ENCODE measurements around the gene RASSF5. TPM values are rescaled to one million over a fixed set of nuclear protein-coding genes. Genes with fewer than 3 reads are reported as not detected.

RASSF5 gene
- total and polyA plus RNA-seq, 3 donors from 2014 or later, result 4.3 to 8.4 (median 5.9) TPM

DNA sequence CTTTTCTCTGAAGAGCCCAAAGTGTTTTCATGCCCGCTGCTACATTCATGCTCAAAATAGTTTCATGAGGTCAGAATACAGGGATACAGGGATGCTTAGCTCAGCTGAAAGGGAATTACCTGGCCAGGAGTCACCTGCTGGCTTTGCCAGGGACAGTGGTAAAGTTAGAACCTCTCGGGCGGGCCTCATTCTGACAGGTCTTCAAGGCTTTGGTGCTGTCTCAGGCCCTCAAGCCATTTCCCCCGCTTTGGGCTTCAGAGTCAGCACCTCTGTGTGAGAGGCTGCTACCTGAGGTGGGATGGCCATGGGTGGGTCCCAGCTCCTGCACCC is 5.5 kb downstream of the RASSF5 start:
- no peak overlapping the region for H3K4me3 ChIP-seq
- H3K9me3 ChIP-seq, result no peaks in the 10 kb centered on the region
- no peaks in the 10 kb centered on the region for H3K36me3 ChIP-seq (ENCODE audit: low read depth, missing control alignments)
- H3K27me3 ChIP-seq, result no peaks in the 10 kb centered on the region
- peaks cover 23% of the 10 kb centered on the region for H3K4me1 ChIP-seq
- TF ChIP-seq, protein P1, sequence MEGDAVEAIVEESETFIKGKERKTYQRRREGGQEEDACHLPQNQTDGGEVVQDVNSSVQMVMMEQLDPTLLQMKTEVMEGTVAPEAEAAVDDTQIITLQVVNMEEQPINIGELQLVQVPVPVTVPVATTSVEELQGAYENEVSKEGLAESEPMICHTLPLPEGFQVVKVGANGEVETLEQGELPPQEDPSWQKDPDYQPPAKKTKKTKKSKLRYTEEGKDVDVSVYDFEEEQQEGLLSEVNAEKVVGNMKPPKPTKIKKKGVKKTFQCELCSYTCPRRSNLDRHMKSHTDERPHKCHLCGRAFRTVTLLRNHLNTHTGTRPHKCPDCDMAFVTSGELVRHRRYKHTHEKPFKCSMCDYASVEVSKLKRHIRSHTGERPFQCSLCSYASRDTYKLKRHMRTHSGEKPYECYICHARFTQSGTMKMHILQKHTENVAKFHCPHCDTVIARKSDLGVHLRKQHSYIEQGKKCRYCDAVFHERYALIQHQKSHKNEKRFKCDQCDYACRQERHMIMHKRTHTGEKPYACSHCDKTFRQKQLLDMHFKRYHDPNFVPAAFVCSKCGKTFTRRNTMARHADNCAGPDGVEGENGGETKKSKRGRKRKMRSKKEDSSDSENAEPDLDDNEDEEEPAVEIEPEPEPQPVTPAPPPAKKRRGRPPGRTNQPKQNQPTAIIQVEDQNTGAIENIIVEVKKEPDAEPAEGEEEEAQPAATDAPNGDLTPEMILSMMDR (IDR thresholded peaks at IDR 0.05), result no peak
- TF ChIP-seq POLR2A (IDR thresholded peaks at IDR 0.05), result no peak
- H3K27ac ChIP-seq, result peak overlapping the region; percentile 45 to 54
- no peak for DNase-seq
- intact Hi-C loops (cut with DNase I; ENCODE audit: low total_unique reads), result no loop called here
- WGBS, 2 donors, result 62 to 92% methylated on average over 2 to 4 of the region's 4 CpGs

DNA sequence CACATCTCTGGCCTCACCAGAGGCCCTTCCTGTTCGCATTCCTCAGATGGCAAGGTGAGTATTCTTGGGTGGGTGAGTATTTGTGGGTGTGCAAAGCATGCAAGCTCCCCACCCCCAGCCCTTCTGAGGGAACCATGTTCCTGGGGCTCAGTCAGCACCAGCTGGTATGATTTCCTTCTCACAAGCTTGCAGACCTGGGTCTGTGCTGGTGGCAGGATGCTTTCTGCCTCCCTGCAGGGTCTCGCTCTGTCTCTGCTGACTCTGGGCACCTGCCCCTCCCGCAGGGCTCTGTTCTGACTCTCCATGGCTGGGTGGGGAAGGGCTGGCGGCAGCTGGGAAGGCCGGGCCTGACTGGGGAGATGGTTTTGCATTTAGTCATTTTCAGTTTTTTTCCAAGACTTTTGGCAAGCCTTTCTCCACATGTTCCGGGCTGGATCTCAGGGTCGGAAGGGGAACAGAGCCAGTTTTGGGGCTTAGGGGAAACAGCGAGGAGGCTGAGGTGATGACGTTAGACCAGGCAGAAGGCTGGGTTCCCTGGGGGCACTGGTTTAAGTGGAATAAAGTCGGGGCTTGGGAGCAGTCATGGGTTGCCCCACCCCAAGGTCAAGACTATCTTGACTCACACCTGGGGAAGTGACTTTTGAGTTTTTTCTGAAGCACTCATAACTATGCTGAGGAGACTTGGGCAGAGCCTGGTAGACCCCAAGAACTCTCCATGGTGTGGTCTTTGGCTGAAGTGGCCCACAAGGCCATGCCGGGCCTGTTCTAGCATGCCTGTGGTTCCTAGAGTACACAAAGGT is 6.2 kb downstream of the RASSF5 start:
- DNase-seq, result peak; percentile 72
- no peaks in the 10 kb centered on the region for H3K36me3 ChIP-seq (ENCODE audit: low read depth, missing control alignments)
- H3K9me3 ChIP-seq, result no peaks in the 10 kb centered on the region
- TF ChIP-seq, protein P1 (IDR thresholded peaks at IDR 0.05), result no peak
- no peak for TF ChIP-seq POLR2A (IDR thresholded peaks at IDR 0.05)
- H3K27me3 ChIP-seq, result no peaks in the 10 kb centered on the region
- H3K4me3 ChIP-seq, result no peak overlapping the region
- intact Hi-C loops (cut with DNase I; ENCODE audit: low total_unique reads), result no loop called here
- 55 to 62% methylated on average over 10 to 11 of the region's 11 CpGs for WGBS, 2 donors
- H3K4me1 ChIP-seq, result peaks cover 22% of the 10 kb centered on the region
- peak overlapping the region in 1 of 2 donors; percentile 5 for H3K27ac ChIP-seq

DNA sequence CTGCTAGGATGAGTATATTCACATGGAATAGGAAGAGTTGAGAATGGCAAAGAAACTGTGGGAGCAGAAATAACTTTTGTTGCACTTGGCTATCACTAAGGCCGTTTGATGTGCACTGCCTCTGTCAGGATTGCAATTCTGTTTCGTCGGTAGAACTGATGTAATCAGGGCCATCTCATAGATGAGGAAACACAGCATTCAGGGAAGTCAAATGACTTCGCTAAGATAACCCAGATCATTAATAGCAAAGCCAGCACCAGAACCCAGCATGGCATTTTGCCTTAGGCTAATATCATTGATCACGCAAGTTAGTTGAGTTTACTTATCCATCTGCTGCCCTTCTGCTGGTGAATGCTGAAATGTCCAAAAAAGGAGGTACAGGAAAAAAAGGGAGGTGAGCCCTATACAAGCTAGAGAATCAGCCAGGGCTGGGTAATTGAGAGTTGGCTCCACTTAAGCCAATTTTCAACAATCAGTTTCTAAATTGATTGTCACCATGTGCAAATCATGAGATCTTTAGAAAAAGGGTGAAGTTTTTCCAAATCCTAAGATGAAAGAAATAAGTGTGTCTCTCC is 7.6 kb downstream of the RASSF5 start:
- peaks cover 20% of the 10 kb centered on the region for H3K4me1 ChIP-seq
- no peak overlapping the region for H3K27ac ChIP-seq
- no peaks in the 10 kb centered on the region for H3K36me3 ChIP-seq (ENCODE audit: low read depth, missing control alignments)
- H3K27me3 ChIP-seq, result no peaks in the 10 kb centered on the region
- TF ChIP-seq POLR2A (IDR thresholded peaks at IDR 0.05), result no peak
- TF ChIP-seq, protein P1 (IDR thresholded peaks at IDR 0.05), result no peak
- intact Hi-C loops (cut with DNase I; ENCODE audit: low total_unique reads), result no loop called here
- H3K4me3 ChIP-seq, result no peak overlapping the region
- DNase-seq, result no peak
- WGBS, 2 donors, result 56 to 76% methylated on average over 5 of the region's 5 CpGs
- H3K9me3 ChIP-seq, result no peaks in the 10 kb centered on the region

DNA sequence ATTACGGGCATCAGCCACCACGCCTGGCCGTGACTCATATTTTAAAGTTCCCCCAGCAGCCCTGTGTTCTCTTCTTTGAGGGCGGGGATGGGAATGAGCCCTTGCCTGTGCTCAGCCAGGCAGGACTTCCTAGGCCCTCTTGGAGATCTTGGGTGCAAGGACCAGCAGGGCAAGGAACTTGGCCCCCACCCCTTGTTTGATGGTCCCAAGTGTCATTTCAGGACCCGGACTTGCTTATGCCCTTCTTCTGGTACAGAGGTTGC is 9.3 kb downstream of the RASSF5 start:
- H3K36me3 ChIP-seq (ENCODE audit: low read depth, missing control alignments), result no peaks in the 10 kb centered on the region
- intact Hi-C loops (cut with DNase I; ENCODE audit: low total_unique reads), result no loop called here
- WGBS, 2 donors, result 69 to 76% methylated on average over 5 of the region's 5 CpGs
- no peak overlapping the region for H3K4me3 ChIP-seq
- no peaks in the 10 kb centered on the region for H3K27me3 ChIP-seq
- H3K9me3 ChIP-seq, result no peaks in the 10 kb centered on the region
- no peak for TF ChIP-seq POLR2A (IDR thresholded peaks at IDR 0.05)
- TF ChIP-seq, protein P1 (IDR thresholded peaks at IDR 0.05), result no peak
- H3K4me1 ChIP-seq, result peaks cover 20% of the 10 kb centered on the region
- DNase-seq, result no peak
- no peak overlapping the region for H3K27ac ChIP-seq

DNA sequence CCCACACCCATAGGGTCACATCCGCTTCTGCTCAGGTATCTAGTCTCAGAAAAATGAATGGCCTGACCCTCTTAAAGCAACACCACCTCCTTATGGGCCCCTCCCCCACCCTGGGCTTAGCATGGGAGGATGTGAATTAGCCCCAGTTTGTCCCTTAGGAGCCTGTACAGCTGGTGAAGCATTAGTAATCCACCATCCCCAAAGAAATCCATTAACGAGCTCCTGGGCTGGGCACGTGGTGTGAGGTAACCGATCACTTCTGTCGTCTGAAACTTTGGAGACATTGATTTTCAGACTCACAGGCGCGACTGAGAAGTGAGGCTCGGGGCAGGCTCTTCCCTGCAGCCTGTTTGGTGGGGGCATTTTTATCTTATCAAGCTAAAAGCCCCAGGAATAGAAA is 10.5 kb downstream of the RASSF5 start:
- WGBS, 2 donors, result 91 to 92% methylated on average over 8 of the region's 8 CpGs
- H3K27ac ChIP-seq, result no peak overlapping the region
- H3K27me3 ChIP-seq, result no peaks in the 10 kb centered on the region
- peaks cover 12% of the 10 kb centered on the region for H3K4me1 ChIP-seq
- TF ChIP-seq, protein P1 (IDR thresholded peaks at IDR 0.05), result no peak
- no peak for TF ChIP-seq POLR2A (IDR thresholded peaks at IDR 0.05)
- intact Hi-C loops (cut with DNase I; ENCODE audit: low total_unique reads), result no loop called here
- no peak overlapping the region for H3K4me3 ChIP-seq
- H3K36me3 ChIP-seq (ENCODE audit: low read depth, missing control alignments), result no peaks in the 10 kb centered on the region
- no peaks in the 10 kb centered on the region for H3K9me3 ChIP-seq
- no peak for DNase-seq
